Natural killer cell (primary cell): ENCODE results near the gene PCSK5. TPM values are rescaled to one million over a fixed set of nuclear protein-coding genes. Genes with fewer than 3 reads are reported as not detected.

Experiments
- ATAC-seq, 3 donors: fragments of 150-1000 bp in 2 of 3; fragments of 200-7000 bp in 1 of 3; cut with Tn5 transposase; 1 replicate in 1 of 3; 2 replicates in 2 of 3; pipeline ENCODE4 v1.10.0; 2021; ENCODE audit warnings: mild to moderate bottlenecking in 2 of 3, moderate library complexity in 2 of 3
- DNase-seq, 2 donors: peaks; one replicate each; pipeline versions ENCODE4 v3.0.0 to v3.0.0-alpha.2; 2013 to 2021; ENCODE audit warnings: mixed read lengths in 1 of 2
- H3K27ac ChIP-seq: one replicate; pipeline ENCODE4 v1.5.1; 2013; ENCODE audit warnings: mild to moderate bottlenecking, low read length
- H3K27me3 ChIP-seq: one replicate; pipeline ENCODE4 v1.6.1; 2013; ENCODE audit warnings: low read length; ENCODE audit not compliant: control insufficient read depth, insufficient read depth
- H3K36me3 ChIP-seq: one replicate; pipeline ENCODE4 v1.6.1; 2013; ENCODE audit warnings: low read length; ENCODE audit not compliant: control insufficient read depth, insufficient read depth
- H3K4me1 ChIP-seq: one replicate; pipeline ENCODE4 v1.6.1; 2013; ENCODE audit warnings: low read length; ENCODE audit not compliant: control insufficient read depth, insufficient read depth
- H3K4me3 ChIP-seq: one replicate; pipeline ENCODE4 v1.5.1; 2013; ENCODE audit warnings: low read length
- H3K9me3 ChIP-seq: one replicate; pipeline ENCODE4 v1.6.1; 2013; ENCODE audit warnings: low read length; ENCODE audit not compliant: control insufficient read depth, insufficient read depth
- H3K27ac Mint-ChIP-seq, 2 donors: one replicate each; pipeline ENCODE4 v1.8.0; 2022; ENCODE audit warnings: mild to moderate bottlenecking in 2 of 2, mixed read lengths in 2 of 2, moderate library complexity in 1 of 2
- H3K27me3 Mint-ChIP-seq, 2 donors: one replicate each; pipeline ENCODE4 v1.8.0; 2022; ENCODE audit warnings: low read depth in 2 of 2, mixed read lengths in 2 of 2
- H3K36me3 Mint-ChIP-seq: one replicate; pipeline ENCODE4 v1.8.0; 2022; ENCODE audit warnings: mixed read lengths
- H3K4me1 Mint-ChIP-seq, 2 donors: one replicate each; pipeline ENCODE4 v1.8.0; 2022; ENCODE audit warnings: mixed read lengths in 2 of 2
- H3K4me3 Mint-ChIP-seq: one replicate; pipeline ENCODE4 v1.8.0; 2022; ENCODE audit warnings: mild to moderate bottlenecking, moderate library complexity, mixed read lengths
- H3K9me3 Mint-ChIP-seq, 2 donors: one replicate each; pipeline ENCODE4 v1.8.0; 2022; ENCODE audit warnings: mixed read lengths in 2 of 2
- WGBS: methylation state at CpG from one replicate; pipeline ENCODE4 v1.1.7; 2013; ENCODE audit warnings: missing lambda C conversion rate; ENCODE audit not compliant: insufficient coverage; 5-methylcytosine and 5-hydroxymethylcytosine counted together
- intact Hi-C: fragments of 100-400 bp; cut with micrococcal nuclease; formaldehyde crosslinking; loops from one replicate; pipeline ENCODE4 v1.14.2; 2022
- total RNA-seq, 4 donors: library from RNA; stranded (reverse); fragments of 120-200 nt in 1 of 4; gene quantifications; one replicate each; pipeline versions ENCODE4 v1.2.3 to v1.2.4, GENCODE V29; 2013 to 2022
- TF ChIP-seq, protein P1 (sequence below): fragments of 200-600 bp; IDR thresholded peaks from one replicate; pipeline ENCODE4 v1.8.0; 2022; ENCODE audit warnings: antibody characterized with exemption

The PCSK5 gene
- total RNA-seq, 3 donors from 2014 or later (not counting 1 experiment from before 2014, with no cell fraction given) = 2.4 to 13.2 (median 5.7) TPM

DNA sequence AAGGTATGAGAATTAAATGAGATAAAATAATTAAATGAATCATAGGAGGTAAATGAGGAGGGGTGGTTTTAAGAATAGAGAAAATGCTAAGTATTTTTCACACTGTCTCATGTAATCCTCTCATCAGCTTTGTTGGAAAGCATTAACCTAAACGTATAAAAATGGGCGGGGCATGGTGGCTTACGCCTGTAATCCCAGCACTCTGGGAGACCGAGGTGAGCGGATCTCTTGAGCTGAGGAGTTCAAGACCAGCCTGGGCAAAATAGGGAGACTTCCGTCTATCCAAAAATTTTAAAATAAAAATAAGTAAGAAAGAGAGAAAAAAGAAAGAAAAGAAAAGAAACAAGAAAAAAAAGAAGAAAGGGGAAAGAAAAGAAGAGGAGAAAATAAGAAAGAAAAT is 505.7 kb downstream of the PCSK5 start:
- no peak overlapping the region for H3K4me3 ChIP-seq

DNA sequence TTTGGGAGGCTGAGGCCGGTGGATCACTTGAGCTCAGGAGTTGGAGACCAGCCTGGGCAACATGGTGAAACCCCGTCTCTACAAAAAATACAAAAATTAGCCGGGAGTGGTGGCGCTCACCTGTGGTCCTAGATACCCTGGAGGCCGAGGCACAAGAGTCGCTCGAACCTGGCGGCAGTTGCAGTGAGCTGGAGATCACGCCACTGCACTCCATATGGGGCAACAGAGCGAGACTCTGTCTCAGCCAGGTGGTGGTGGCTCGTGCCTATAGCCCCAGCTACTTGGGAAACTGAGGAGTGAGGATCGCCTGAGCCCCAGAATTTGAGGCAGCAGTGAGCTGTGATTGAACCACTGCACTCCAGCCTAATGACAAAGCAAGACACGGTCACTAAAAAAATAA is 506.1 kb downstream of the PCSK5 start:
- H3K4me1 Mint-ChIP-seq = peaks cover 5 to 12% of the 10 kb centered on the region in 2 donors
- Histone ChIP-seq H3K4me1 (peaks cover 15% of the 10 kb centered on the region), H3K27me3 (no peaks in the 10 kb centered on the region), H3K4me3 (no peak overlapping the region), H3K9me3 (no peaks in the 10 kb centered on the region), H3K36me3 (no peaks in the 10 kb centered on the region), H3K27ac (no peak overlapping the region)
- WGBS = 98% methylated on average over 13 of the region's 13 CpGs
- no peak overlapping the region for H3K4me3 Mint-ChIP-seq
- intact Hi-C loops = loop anchor here (10.0 kb wide), 1 partner anchor 1312 kb away; the partner anchor contains the start of genes NMRK1 and OSTF1
- DNase-seq = no peak
- ATAC-seq = no peak
- no peaks in the 10 kb centered on the region for H3K36me3 Mint-ChIP-seq
- no peak overlapping the region for H3K27ac Mint-ChIP-seq
- H3K27me3 Mint-ChIP-seq = peaks cover 0 to 6% of the 10 kb centered on the region in 2 donors
- no peaks in the 10 kb centered on the region for H3K9me3 Mint-ChIP-seq
- TF ChIP-seq, protein P1, sequence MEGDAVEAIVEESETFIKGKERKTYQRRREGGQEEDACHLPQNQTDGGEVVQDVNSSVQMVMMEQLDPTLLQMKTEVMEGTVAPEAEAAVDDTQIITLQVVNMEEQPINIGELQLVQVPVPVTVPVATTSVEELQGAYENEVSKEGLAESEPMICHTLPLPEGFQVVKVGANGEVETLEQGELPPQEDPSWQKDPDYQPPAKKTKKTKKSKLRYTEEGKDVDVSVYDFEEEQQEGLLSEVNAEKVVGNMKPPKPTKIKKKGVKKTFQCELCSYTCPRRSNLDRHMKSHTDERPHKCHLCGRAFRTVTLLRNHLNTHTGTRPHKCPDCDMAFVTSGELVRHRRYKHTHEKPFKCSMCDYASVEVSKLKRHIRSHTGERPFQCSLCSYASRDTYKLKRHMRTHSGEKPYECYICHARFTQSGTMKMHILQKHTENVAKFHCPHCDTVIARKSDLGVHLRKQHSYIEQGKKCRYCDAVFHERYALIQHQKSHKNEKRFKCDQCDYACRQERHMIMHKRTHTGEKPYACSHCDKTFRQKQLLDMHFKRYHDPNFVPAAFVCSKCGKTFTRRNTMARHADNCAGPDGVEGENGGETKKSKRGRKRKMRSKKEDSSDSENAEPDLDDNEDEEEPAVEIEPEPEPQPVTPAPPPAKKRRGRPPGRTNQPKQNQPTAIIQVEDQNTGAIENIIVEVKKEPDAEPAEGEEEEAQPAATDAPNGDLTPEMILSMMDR = no peak

More for the DNA sequence above, 505.7 kb downstream of the PCSK5 start:
- WGBS = 98% methylated on average over 6 of the region's 6 CpGs
- Histone ChIP-seq H3K9me3 (no peaks in the 10 kb centered on the region), H3K27ac (no peak overlapping the region), H3K36me3 (no peaks in the 10 kb centered on the region), H3K4me1 (peaks cover 15% of the 10 kb centered on the region), H3K27me3 (no peaks in the 10 kb centered on the region)
- Mint-ChIP-seq H3K4me3 (no peak overlapping the region), H3K36me3 (no peaks in the 10 kb centered on the region), H3K9me3 (no peaks in the 10 kb centered on the region), H3K27ac (no peak overlapping the region), H3K27me3 (peaks cover 0 to 6% of the 10 kb centered on the region in 2 donors), H3K4me1 (peaks cover 6 to 12% of the 10 kb centered on the region in 2 donors)
- DNase-seq = no peak
- intact Hi-C loops = loop anchor here (10.0 kb wide), 1 partner anchor 1311 kb away; the partner anchor contains the start of genes NMRK1 and OSTF1
- no peak for ATAC-seq
- TF ChIP-seq, protein P1 = no peak

DNA sequence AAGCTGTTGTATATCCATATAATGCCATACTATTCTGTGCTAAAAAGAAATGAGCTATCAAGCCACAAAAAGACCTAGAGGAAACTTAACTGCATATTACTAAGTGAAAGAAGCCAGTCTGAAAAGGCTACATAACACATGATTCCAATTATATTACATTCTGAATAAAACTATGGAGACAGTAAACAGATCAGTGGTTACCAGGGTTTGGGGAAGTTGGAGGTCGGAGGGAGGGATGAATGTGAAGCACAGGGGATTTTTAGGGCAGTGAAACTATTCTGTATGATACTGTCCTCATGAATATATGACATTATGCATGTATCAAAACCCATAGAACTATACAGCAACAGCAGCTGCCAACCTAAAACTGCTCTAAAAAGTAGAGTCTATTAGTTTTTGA is 509.4 kb downstream of the PCSK5 start:
- Histone ChIP-seq H3K36me3 (no peaks in the 10 kb centered on the region), H3K27ac (no peak overlapping the region), H3K9me3 (no peaks in the 10 kb centered on the region), H3K4me3 (no peak overlapping the region), H3K4me1 (peaks cover 7% of the 10 kb centered on the region), H3K27me3 (no peaks in the 10 kb centered on the region)
- Mint-ChIP-seq H3K27me3 (peaks cover 0 to 6% of the 10 kb centered on the region in 2 donors), H3K36me3 (no peaks in the 10 kb centered on the region), H3K4me3 (no peak overlapping the region), H3K9me3 (no peaks in the 10 kb centered on the region), H3K27ac (no peak overlapping the region), H3K4me1 (peaks cover 9 to 14% of the 10 kb centered on the region in 2 donors)
- no CpG with 5 or more reads among the region's 1 CpG for WGBS
- ATAC-seq (no peak), DNase-seq (no peak)
- intact Hi-C loops = loop anchor here (10.0 kb wide), 1 partner anchor 1315 kb away; the partner anchor contains the start of genes NMRK1 and OSTF1
- TF ChIP-seq, protein P1 = no peak

DNA sequence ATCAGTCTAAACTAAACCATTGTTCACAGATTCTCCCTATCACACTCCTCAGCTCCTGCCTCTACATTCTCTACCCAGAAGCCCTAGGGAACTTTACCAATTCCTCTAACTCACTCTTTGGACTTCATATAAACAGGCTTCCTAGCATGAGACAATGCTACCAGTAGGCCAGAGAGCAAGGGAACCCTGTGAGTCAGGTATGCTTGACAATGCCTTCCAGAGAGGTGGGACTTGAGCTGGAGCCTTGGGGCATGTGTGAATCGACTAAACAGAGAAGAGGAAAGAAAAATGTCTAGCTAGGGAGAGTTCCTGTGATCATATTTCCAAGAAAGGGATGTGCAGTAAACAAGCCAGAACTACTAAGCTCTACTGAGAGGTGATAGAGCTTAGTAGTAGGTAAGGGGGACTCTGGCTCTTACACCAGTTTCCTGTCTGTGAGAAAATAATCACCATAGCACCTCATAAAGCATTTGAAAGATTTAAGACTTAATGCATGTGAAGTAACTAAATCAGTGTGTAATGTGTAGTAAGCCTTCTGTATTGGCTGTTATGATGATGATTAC is 510.1 kb downstream of the PCSK5 start:
- H3K27me3 ChIP-seq = no peaks in the 10 kb centered on the region
- no peaks in the 10 kb centered on the region for H3K9me3 ChIP-seq
- TF ChIP-seq, protein P1 = no peak
- Mint-ChIP-seq H3K36me3 (no peaks in the 10 kb centered on the region), H3K27ac (no peak overlapping the region), H3K4me1 (peaks cover 7 to 8% of the 10 kb centered on the region in 2 donors), H3K4me3 (no peak overlapping the region), H3K27me3 (peaks cover 0 to 6% of the 10 kb centered on the region in 2 donors), H3K9me3 (no peaks in the 10 kb centered on the region)
- intact Hi-C loops = no loop called here
- DNase-seq = no peak
- no peak overlapping the region for H3K27ac ChIP-seq
- WGBS = 21% methylated on average over 1 of the region's 1 CpG
- H3K4me3 ChIP-seq = no peak overlapping the region
- H3K4me1 ChIP-seq = no peaks in the 10 kb centered on the region
- ATAC-seq = no peak
- H3K36me3 ChIP-seq = no peaks in the 10 kb centered on the region
